SK-N-SH (cell line): ENCODE data around the gene SUN5. TPM values are rescaled to one million over a fixed set of nuclear protein-coding genes. Genes with fewer than 3 reads are reported as not detected.

Source experiments
- CTCF ChIA-PET: fragments of 300-600, 350-600 bp; formaldehyde crosslinking; extraction: SDS; loops from one replicate; lab custom pipeline; 2021; lab: Yijun Ruan, JAX
- POLR2A ChIA-PET: fragments of 350-600 bp; sonication (Branson Sonifier 250); formaldehyde crosslinking; extraction: SDS; loops from one replicate; lab custom pipeline; 2020; ENCODE audit warnings: antibody characterized with exemption, inconsistent platforms; lab: Yijun Ruan, JAX
- DNase-seq: peaks from one replicate; pipeline ENCODE4 v3.0.0; 2012
- H2AFZ ChIP-seq: fragments of 200-600 bp; sonication (generic); 2 replicates; pipeline ENCODE4 v1.8.1; 2016; ENCODE audit warnings: antibody characterized with exemption, mild to moderate bottlenecking, low read depth
- H3F3A ChIP-seq: fragments of 200-600 bp; sonication (generic); replicated peaks from 2 replicates; pipeline ENCODE3; 2016; ENCODE audit warnings: antibody characterized with exemption, mild to moderate bottlenecking; ENCODE audit not compliant: insufficient read depth
- H3K27ac ChIP-seq, 2 experiments: fragments of 200-500 bp in 1 of 2; fragments of 200-600 bp in 1 of 2; sonication (Bioruptor generic) in 1 of 2; sonication (generic), shearing (Covaris generic) in 1 of 2; 2 replicates each; pipeline versions ENCODE4 v1.5.1 to v1.6.1; 2014 to 2016; ENCODE audit warnings: low read depth in 2 of 2, inconsistent platforms in 1 of 2, low read length in 1 of 2, mild to moderate bottlenecking in 1 of 2, mixed read lengths in 1 of 2
- H3K27me3 ChIP-seq: fragments of 200-600 bp; sonication (generic), shearing (Covaris generic); 2 replicates; pipeline ENCODE4 v1.6.1; 2016; ENCODE audit warnings: mixed run types; ENCODE audit not compliant: insufficient read depth
- H3K36me3 ChIP-seq, 2 experiments: fragments of 200-500 bp in 1 of 2; fragments of 200-600 bp in 1 of 2; sonication (Bioruptor generic) in 1 of 2; sonication (generic) in 1 of 2; replicated peaks in 1 of 2; 2 replicates each; pipeline versions ENCODE3 to v1.5.1; 2014 to 2016; ENCODE audit warnings: low read length in 1 of 2, mild to moderate bottlenecking in 1 of 2; ENCODE audit not compliant: insufficient read depth in 2 of 2, control insufficient read depth in 1 of 2
- H3K4me1 ChIP-seq, 2 experiments: fragments of 200-500 bp in 1 of 2; fragments of 200-600 bp in 1 of 2; sonication (Bioruptor generic) in 1 of 2; sonication (generic), shearing (Covaris generic) in 1 of 2; 2 replicates each; pipeline versions ENCODE4 v1.5.1 to v1.6.1; 2014 to 2016; ENCODE audit warnings: low read depth in 1 of 2, low read length in 1 of 2, mixed run types in 1 of 2; ENCODE audit not compliant: insufficient read depth in 2 of 2, control insufficient read depth in 1 of 2
- H3K4me2 ChIP-seq: fragments of 200-600 bp; sonication (generic), shearing (Covaris generic); 2 replicates; pipeline ENCODE4 v1.6.1; 2017; ENCODE audit warnings: mixed run types
- H3K4me3 ChIP-seq, 2 experiments: fragments of 200-500 bp in 1 of 2; fragments of 200-600 bp in 1 of 2; sonication (Bioruptor generic) in 1 of 2; sonication (generic), shearing (Covaris generic) in 1 of 2; 2 replicates each; pipeline versions ENCODE4 v1.5.1 to v1.8.1; 2014 to 2016; ENCODE audit warnings: low read depth in 2 of 2, inconsistent platforms in 1 of 2, low read length in 1 of 2, mild to moderate bottlenecking in 1 of 2, mixed read lengths in 1 of 2, moderate library complexity in 1 of 2
- H3K79me2 ChIP-seq: fragments of 200-600 bp; sonication (generic); 2 replicates; pipeline ENCODE4 v1.8.1; 2017; ENCODE audit warnings: mild to moderate bottlenecking; ENCODE audit not compliant: insufficient read depth
- H3K9ac ChIP-seq: fragments of 200-600 bp; sonication (generic); 2 replicates; pipeline ENCODE4 v1.6.1; 2017; ENCODE audit warnings: mixed run types
- H3K9me2 ChIP-seq: fragments of 200-600 bp; sonication (generic); 2 replicates; pipeline ENCODE4 v1.6.1; 2017; ENCODE audit warnings: mixed run types
- H3K9me3 ChIP-seq: fragments of 200-600 bp; sonication (generic); 2 replicates; pipeline ENCODE4 v1.6.1; 2017; ENCODE audit warnings: mixed run types, mild to moderate bottlenecking, moderate library complexity
- H4K20me1 ChIP-seq: fragments of 200-600 bp; sonication (generic); 2 replicates; pipeline ENCODE4 v1.6.1; 2017; ENCODE audit warnings: mild to moderate bottlenecking, mixed run types; ENCODE audit not compliant: insufficient read depth
- FOXJ3 ChIP-seq: sonication (generic); formaldehyde crosslinking; IDR thresholded peaks from 2 replicates; pipeline ENCODE4 v1.5.1; 2020; ENCODE audit warnings: mild to moderate bottlenecking, missing genetic modification reagents
- MAX ChIP-seq: IDR thresholded peaks from 2 replicates; pipeline ENCODE4 v1.4.0; 2012; ENCODE audit warnings: low read depth
- MEF2A ChIP-seq: IDR thresholded peaks from 2 replicates; pipeline ENCODE4 v1.4.0; 2012; ENCODE audit warnings: low read depth, borderline replicate concordance
- MXI1 ChIP-seq: IDR thresholded peaks from 2 replicates; pipeline ENCODE4 v1.6.1; 2012; ENCODE audit warnings: mild to moderate bottlenecking, low read depth, low read length, improper control_type of control experiment
- POLR2AphosphoS5 ChIP-seq: IDR thresholded peaks from 2 replicates; pipeline ENCODE4 v1.6.1; 2012; ENCODE audit warnings: low read depth, low read length
- RAD21 ChIP-seq: IDR thresholded peaks from 2 replicates; pipeline ENCODE4 v1.6.1; 2012; ENCODE audit warnings: mild to moderate bottlenecking, low read length
- REST ChIP-seq: IDR thresholded peaks from 2 replicates; pipeline ENCODE4 v1.6.1; 2012; ENCODE audit warnings: mild to moderate bottlenecking, low read depth, low read length, moderate library complexity
- TCF12 ChIP-seq: IDR thresholded peaks from 2 replicates; pipeline ENCODE4 v1.4.0; 2012
- TEAD4 ChIP-seq: IDR thresholded peaks from 2 replicates; pipeline ENCODE4 v1.4.0; 2012; ENCODE audit warnings: mild to moderate bottlenecking, borderline replicate concordance; ENCODE audit not compliant: insufficient read depth
- WGBS: methylation state at CpG from one replicate; pipeline ENCODE4 v1.1.6; 2017; ENCODE audit warnings: low lambda C conversion rate; 5-methylcytosine and 5-hydroxymethylcytosine counted together
- polyA plus RNA-seq, 3 experiments: library from polyadenylated mRNA; depleted of rRNA; stranded (reverse); fragments of >200 nt; gene quantifications; 2 replicates each; pipeline ENCODE4 v1.2.3, GENCODE V29; 2012

Gene SUN5
- polyA plus RNA-seq, 1 of the 3 experiments (the other 2 are of a cell fraction): not detected

- 33% methylated on average over 7 of the region's 7 CpGs for WGBS
- H3K36me3 ChIP-seq: no peaks in the 10 kb centered on the region
- no peaks in the 10 kb centered on the region for H3K79me2 ChIP-seq
- no peak for TF ChIP-seq POLR2AphosphoS5
- no peak for TF ChIP-seq RAD21
- TF ChIP-seq MAX: no peak
- no peak for TF ChIP-seq REST
- TF ChIP-seq TEAD4: no peak
- no peak for TF ChIP-seq FOXJ3 (CRISPR knock-in tag)
- no peak for TF ChIP-seq MEF2A
- no peak for TF ChIP-seq TCF12
- no peaks in the 10 kb centered on the region for H4K20me1 ChIP-seq
- CTCF ChIA-PET: interaction anchor here (0.7 kb wide), 1 partner anchor 179 kb away, joined by 3 read pairs; no protein-coding TSS in a partner anchor
- POLR2A ChIA-PET: no interaction called here
- no peak for DNase-seq
- no peaks in the 10 kb centered on the region for H3F3A ChIP-seq
- no peaks in the 10 kb centered on the region for H3K9me3 ChIP-seq
- no peak overlapping the region for H2AFZ ChIP-seq
- no peaks in the 10 kb centered on the region for H3K9me2 ChIP-seq
- H3K4me1 ChIP-seq: peaks cover 0 to 3% of the 10 kb centered on the region in 2 experiments; a peak in 1 of 4 replicates
- no peak overlapping the region for H3K4me2 ChIP-seq
- H3K9ac ChIP-seq: no peak overlapping the region
- no peak overlapping the region for H3K4me3 ChIP-seq
- H3K27me3 ChIP-seq: no peaks in the 10 kb centered on the region; the same call in 1 of the 2 replicates
- H3K27ac ChIP-seq: no peak overlapping the region
Observed at GRCh38 chr20:32978009-32978335, 26.3 kb downstream of the SUN5 start.

GRCh38 chr20:32977281-32978008 is 26.8 kb downstream of the SUN5 start:
- Histone ChIP-seq H3K9me2 (no peaks in the 10 kb centered on the region), H3K4me1 (no peaks in the 10 kb centered on the region; a peak in 1 of 4 replicates), H3K4me3 (no peak overlapping the region), H3K36me3 (no peaks in the 10 kb centered on the region), H3F3A (no peaks in the 10 kb centered on the region), H3K79me2 (no peaks in the 10 kb centered on the region), H4K20me1 (no peaks in the 10 kb centered on the region), H3K9me3 (no peaks in the 10 kb centered on the region), H3K27ac (no peak overlapping the region), H2AFZ (no peak overlapping the region), H3K9ac (no peak overlapping the region), H3K27me3 (no peaks in the 10 kb centered on the region; the same call in 1 of the 2 replicates), H3K4me2 (no peak overlapping the region)
- TF ChIP-seq TCF12 (no peak), MXI1 (no peak)
- no peak for DNase-seq
- ChIA-PET CTCF (interaction anchor here (0.7 kb wide), 1 partner anchor 180 kb away, joined by 3 read pairs; no protein-coding TSS in a partner anchor), POLR2A (no interaction called here)
- 47% methylated on average over 6 of the region's 13 CpGs for WGBS
